C1 segment of cervical spinal cord (tissue), 14 donors: ENCODE data around the gene UPK1B.
"Not testable (repeated sequence)": the region's sequence is repeated elsewhere in the genome, so short reads cannot be mapped to it uniquely, and the experiment has no call there.

Experiments
- DNase-seq, 14 donors: peaks; one replicate each; lab custom pipeline; 2025; lab: John Stamatoyannopoulos, UW

Gene UPK1B

GRCh38 chr3:119221779-119222320 is 48.5 kb downstream of the UPK1B start:
- DNase-seq, result no peak

GRCh38 chr3:119222391-119222790 is 49.0 kb downstream of the UPK1B start:
- no peak for DNase-seq

- no peak for DNase-seq
Measured at GRCh38 chr3:119223511-119223910, 50.1 kb downstream of the UPK1B start.

- no peak for DNase-seq
Measured at GRCh38 chr3:119225121-119225520, 51.7 kb downstream of the UPK1B start.

GRCh38 chr3:119227070-119227850 is 53.9 kb downstream of the UPK1B start:
- no peak for DNase-seq

GRCh38 chr3:119228373-119229145 is 55.2 kb downstream of the UPK1B start:
- DNase-seq, result no peak

- DNase-seq, result no peak
Measured at GRCh38 chr3:119229190-119229589, 55.8 kb downstream of the UPK1B start.

GRCh38 chr3:119230071-119230470 is 56.7 kb downstream of the UPK1B start:
- DNase-seq, result peak in 1 of 14 donors; percentile 16

GRCh38 chr3:119230745-119231144 is 57.3 kb downstream of the UPK1B start:
- DNase-seq, result no peak

GRCh38 chr3:119234610-119235009 is 61.2 kb downstream of the UPK1B start:
- no peak for DNase-seq

GRCh38 chr3:119235151-119235550 is 61.8 kb downstream of the UPK1B start:
- no peak for DNase-seq

- DNase-seq, result no peak
Measured at GRCh38 chr3:119236756-119237155, 63.4 kb downstream of the UPK1B start.

GRCh38 chr3:119237299-119237698 is 63.9 kb downstream of the UPK1B start:
- DNase-seq, result no peak

GRCh38 chr3:119238363-119238762 is 65.0 kb downstream of the UPK1B start:
- no peak for DNase-seq

GRCh38 chr3:119239206-119239820 is 65.9 kb downstream of the UPK1B start:
- DNase-seq, result peak in 1 of 14 donors; percentile 6

GRCh38 chr3:119240101-119240590 is 66.7 kb downstream of the UPK1B start:
- peak in 4 of 14 donors; percentile 42 to 79 (median 59) for DNase-seq

GRCh38 chr3:119240591-119241434 is 67.4 kb downstream of the UPK1B start, which contains the start of gene B4GALT4:
TSS of gene B4GALT4 (minus strand) at chr3:119240878. CDS start at chr3:119230099, 10,779 bp downstream.
- peak in 13 of 14 donors; percentile 34 to 85 (median 73) for DNase-seq

GRCh38 chr3:119242387-119243057 is 69.1 kb downstream of the UPK1B start:
- not testable (repeated sequence) for DNase-seq

- DNase-seq, result not testable (repeated sequence)
Measured at GRCh38 chr3:119243058-119243529, 69.7 kb downstream of the UPK1B start.

- DNase-seq, result no peak
Measured at GRCh38 chr3:119243712-119244111, 70.3 kb downstream of the UPK1B start.
